LoVo (cell line): ENCODE data around the gene DCAF4L1.

ENCODE experiments used
- DNase-seq: peaks from one replicate; pipeline ENCODE4 v3.0.0-alpha.2; 2016; ENCODE audit warnings: low spot score

The DCAF4L1 gene

DNA sequence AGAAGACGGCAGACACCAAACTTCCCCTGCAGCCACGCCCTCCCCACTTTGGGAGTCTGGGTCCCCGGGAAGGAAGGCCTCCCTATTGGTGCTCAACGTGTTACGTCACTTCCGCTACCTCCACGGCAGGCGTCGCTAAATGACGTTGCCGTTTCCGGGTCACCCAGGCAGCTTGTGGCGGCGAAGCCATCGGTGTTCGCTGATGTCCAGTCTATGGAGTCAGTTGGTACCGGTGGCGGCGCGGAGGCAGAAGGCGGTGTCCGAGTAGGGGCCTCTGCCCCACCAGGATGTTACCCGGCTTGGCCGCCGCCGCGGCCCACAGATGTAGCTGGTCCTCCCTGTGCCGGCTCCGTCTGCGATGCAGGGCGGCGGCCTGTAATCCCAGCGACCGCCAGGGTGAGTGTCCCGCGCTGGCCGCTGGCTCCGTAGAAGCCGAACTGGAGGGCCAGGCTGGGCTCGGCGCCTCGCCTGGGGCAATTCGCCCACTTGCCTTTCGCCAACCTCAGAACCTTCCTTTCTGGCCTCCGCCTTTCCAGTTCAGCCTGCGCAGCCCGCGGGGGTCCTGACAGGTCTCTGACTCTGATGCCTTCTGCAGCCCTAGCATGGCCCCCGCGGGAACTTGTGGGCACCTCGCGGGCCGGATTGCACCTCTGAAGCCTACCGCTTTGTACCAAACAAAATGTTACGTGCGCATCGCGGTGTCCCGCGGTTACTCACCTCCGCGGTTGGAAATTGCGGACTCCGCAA is 9.0 kb downstream of the DCAF4L1 start, which contains the start of gene SLC30A9:
SLC30A9 (plus strand) TSS at position 166 of the 747 bp plus-strand sequence; CDS start at position 288, 122 bp downstream.
- DNase-seq: peak; percentile 95

DNA sequence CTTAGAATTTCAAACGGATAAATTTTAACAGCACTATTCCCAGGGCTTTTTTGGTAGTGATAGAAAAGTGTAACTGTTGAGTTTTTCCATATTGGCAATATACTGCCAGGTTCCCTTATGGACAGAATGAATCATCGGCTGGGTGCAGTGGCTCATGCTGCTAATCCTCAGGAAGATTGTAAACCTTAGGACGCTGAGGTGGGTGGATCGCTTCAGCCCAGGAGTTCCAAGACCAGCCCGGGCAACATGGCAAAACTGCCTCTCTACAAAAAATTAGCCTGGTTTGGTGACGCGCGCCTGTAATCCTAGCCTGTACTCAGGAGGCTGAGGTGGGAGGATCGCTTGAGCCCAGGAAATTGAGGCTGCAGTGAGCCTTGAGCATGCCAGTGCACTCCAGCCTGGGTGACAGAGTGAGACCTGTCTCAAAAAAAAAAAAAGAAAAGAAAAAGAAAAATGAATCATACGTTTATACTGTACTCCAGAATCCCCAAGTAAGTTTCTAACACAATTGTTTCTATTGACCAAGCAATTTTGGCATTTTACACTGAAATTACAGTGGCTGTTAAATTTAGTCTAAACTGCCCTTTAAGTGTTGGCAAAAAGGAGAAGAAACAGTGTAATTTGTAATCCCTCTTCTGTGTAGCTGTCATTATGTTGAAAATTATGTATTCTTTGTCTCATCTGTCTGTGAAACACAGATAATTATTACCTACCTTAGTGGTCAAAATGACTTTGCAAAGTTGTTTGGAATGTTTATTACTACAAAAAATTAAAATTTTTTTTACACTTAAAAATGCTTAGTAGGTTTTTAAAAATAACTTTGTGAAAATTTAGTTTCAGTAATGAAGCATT is 10.6 kb downstream of the DCAF4L1 start:
- peak; percentile 79 for DNase-seq

DNA sequence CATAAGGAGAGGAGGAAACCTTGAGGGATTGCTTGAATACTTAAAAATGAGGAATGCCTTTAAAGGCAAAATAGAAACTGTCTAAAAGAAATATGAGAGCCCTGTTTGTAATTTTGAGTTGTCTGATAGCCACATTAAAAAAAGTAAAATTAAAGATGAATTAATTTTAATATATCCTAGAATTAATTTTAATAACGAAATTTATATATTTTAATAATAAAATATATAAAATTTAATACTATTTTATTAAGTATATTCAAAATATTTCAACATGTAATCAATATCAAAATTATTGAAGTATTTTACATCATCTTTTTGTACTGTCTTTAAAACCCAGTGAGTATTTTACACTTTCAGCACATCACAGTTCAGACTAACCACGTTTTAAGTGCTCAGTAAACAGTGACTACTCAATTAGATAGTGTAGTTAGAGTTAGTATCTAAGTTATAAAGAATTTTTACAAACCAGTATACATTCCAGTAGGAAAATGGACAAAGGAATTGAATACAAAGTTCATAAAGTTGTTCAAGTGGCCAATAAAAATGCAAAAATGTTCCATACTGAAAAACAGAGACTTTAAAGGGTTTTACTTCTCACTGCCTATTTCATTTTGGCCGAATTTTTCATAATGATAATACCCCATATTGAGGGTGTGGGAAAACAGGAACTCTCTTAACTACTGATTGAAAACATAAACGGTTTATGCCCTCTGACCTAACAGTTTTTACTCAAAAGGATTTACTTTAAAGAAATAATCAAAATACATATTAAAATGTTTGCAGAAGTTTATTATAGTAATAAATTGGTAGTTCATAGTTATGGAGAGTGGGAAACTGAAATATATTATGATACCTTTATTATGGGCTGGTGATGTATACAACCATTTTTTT is 11.7 kb downstream of the DCAF4L1 start:
- DNase-seq: no peak

GRCh38 chr4:41994461-41994985 is 13.0 kb downstream of the DCAF4L1 start:
- no peak for DNase-seq

GRCh38 chr4:41998019-41998418 is 16.5 kb downstream of the DCAF4L1 start:
- DNase-seq: no peak

- DNase-seq: no peak
Measured at GRCh38 chr4:41999321-41999720, 17.8 kb downstream of the DCAF4L1 start.

- DNase-seq: no peak
Measured at GRCh38 chr4:42008011-42008786, 26.6 kb downstream of the DCAF4L1 start.

DNA sequence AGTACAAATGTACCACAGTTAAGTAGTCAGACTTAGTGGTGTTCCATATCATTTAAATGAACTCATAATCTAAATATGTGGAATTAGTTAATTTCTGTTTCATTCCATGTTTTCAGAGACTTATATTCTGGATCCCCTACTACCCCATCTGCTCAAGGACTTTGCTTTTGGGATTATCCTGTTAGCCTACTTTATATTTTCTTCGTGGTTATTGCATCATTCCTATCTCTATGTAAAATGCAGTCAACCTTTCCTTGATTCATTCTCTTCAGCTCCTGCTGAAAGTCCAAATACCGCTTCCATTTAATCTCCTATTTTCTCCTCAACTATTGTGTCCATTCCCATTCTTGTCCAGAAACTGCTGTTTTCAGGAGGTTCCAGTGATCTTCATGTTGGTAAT is 33.9 kb downstream of the DCAF4L1 start:
- DNase-seq: no peak

- no peak for DNase-seq
Measured at GRCh38 chr4:42018451-42018850, 36.9 kb downstream of the DCAF4L1 start.
